GM19452 (cell line): Measurements from ENCODE around the gene PPID.
"Not testable (repeated sequence)": the region's sequence is repeated elsewhere in the genome, so short reads cannot be mapped to it uniquely, and the experiment has no call there.

ENCODE experiments used
- ATAC-seq: cut with Tn5 transposase; IDR thresholded peaks from one replicate; pipeline ENCODE4 v1.9.1; 2021; ENCODE audit not compliant: unreplicated experiment

PPID gene

GRCh38 chr4:158722917-158723793 is at the start of gene PPID:
Gene PPID (minus strand): TSS chr4:158723396. CDS start chr4:158723288, 108 bp downstream.
- ATAC-seq, result peak; percentile 96

- ATAC-seq, result no peak
Observed at GRCh38 chr4:158771776-158772175, 48.6 kb upstream of the PPID start.

GRCh38 chr4:158770671-158771070 is 47.5 kb upstream of the PPID start:
- no peak for ATAC-seq

- peak; percentile 42 for ATAC-seq
Observed at GRCh38 chr4:158769175-158769921, 46.2 kb upstream of the PPID start.

- peak; percentile 77 for ATAC-seq
Observed at GRCh38 chr4:158768555-158769174, 45.5 kb upstream of the PPID start, which contains the start of gene FNIP2. Gene FNIP2 (plus strand): TSS chr4:158769026. CDS start chr4:158769213, 187 bp downstream.

GRCh38 chr4:158767451-158767850 is 44.3 kb upstream of the PPID start:
- no peak for ATAC-seq

- ATAC-seq, result no peak
Observed at GRCh38 chr4:158766434-158767044, 43.3 kb upstream of the PPID start.

GRCh38 chr4:158763462-158763861 is 40.3 kb upstream of the PPID start:
- ATAC-seq, result no peak

- no peak for ATAC-seq
Observed at GRCh38 chr4:158762553-158762952, 39.4 kb upstream of the PPID start.

- no peak for ATAC-seq
Observed at GRCh38 chr4:158760866-158761265, 37.7 kb upstream of the PPID start.

GRCh38 chr4:158759539-158759938 is 36.3 kb upstream of the PPID start:
- ATAC-seq, result not testable (repeated sequence)

GRCh38 chr4:158758703-158759102 is 35.5 kb upstream of the PPID start:
- no peak for ATAC-seq

GRCh38 chr4:158758142-158758541 is 34.9 kb upstream of the PPID start:
- no peak for ATAC-seq

- no peak for ATAC-seq
Observed at GRCh38 chr4:158756588-158756987, 33.4 kb upstream of the PPID start.

GRCh38 chr4:158755819-158756218 is 32.6 kb upstream of the PPID start:
- not testable (repeated sequence) for ATAC-seq

GRCh38 chr4:158754385-158755180 is 31.4 kb upstream of the PPID start:
- no peak for ATAC-seq

GRCh38 chr4:158750379-158750778 is 27.2 kb upstream of the PPID start:
- ATAC-seq, result no peak

- ATAC-seq, result not testable (repeated sequence)
Observed at GRCh38 chr4:158746537-158746936, 23.3 kb upstream of the PPID start.

- ATAC-seq, result no peak
Observed at GRCh38 chr4:158741326-158742021, 18.3 kb upstream of the PPID start.

GRCh38 chr4:158739600-158739999 is 16.4 kb upstream of the PPID start:
- ATAC-seq, result no peak
